ENCODE measurements around the gene TAF4.
A peak's percentile ranks its signal among the peaks of the same experiment; 100 is the strongest.

The TAF4 gene

DNA sequence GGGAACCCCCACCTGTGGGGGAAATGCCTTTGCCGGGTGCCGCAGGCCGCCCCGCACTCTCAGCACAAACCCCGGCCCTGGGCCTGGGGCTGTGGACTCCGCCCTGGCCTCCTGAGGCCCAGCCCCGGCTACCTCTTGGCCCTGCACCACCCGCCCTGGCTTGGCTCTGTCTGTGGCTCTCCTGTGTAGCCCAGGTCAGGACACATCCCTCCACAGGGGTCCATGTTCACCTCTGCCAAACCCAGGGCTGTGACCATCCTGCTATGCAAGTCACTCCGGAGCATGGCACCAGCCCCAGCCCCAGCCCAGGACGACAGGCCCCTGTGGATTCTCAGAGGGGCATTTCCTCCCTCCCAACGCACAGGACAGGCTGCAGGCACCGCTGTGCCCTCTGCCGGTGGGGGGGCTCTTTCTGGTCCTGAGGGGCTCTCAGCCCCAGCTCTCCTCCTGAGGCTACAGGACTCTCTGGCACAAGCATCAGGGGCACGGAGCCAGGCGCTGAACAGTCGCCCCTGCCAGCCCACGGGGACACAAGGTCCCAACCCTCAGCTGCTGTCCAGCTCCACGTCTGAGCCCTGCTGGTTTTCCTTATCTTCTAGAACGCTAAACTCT, 45.7 kb downstream of the TAF4 start:
- peak overlapping the region in 4 of 11 experiments; percentile 3 to 36 (median 20); a peak in 3 of 22 replicates for H3K4me2 ChIP-seq
- H3K27me3 ChIP-seq = no peaks in the 10 kb centered on the region
- peak overlapping the region in 8 of 11 experiments; percentile 5 to 38 (median 24); a peak in 4 of 22 replicates for H3K9ac ChIP-seq
- no peak for TF ChIP-seq Cebpa-rat (IDR thresholded peaks at IDR 0.05)
- 0 out of 22 replicates have a peak, but pooled peaks cover 0 to 4% (median 0%) of the 10 kb centered on the region in 11 experiments for H3K9me3 ChIP-seq (replicated peaks in 1 of 11)
- H3K27ac ChIP-seq = 0 out of 22 replicates have a peak overlapping the region, but pooled peaks of 1 of the 11 experiments have one; percentile 7
- H3K4me3 ChIP-seq = no peak overlapping the region
- peaks cover 0 to 16% (median 3%) of the 10 kb centered on the region in 11 experiments; a peak in 5 of 22 replicates for H3K36me3 ChIP-seq
- H4K20me1 ChIP-seq = peaks cover 89 to 100% (median 100%) of the 10 kb centered on the region in 11 experiments
- H3K4me1 ChIP-seq = peaks cover 14 to 58% (median 50%) of the 10 kb centered on the region in 10 experiments

DNA sequence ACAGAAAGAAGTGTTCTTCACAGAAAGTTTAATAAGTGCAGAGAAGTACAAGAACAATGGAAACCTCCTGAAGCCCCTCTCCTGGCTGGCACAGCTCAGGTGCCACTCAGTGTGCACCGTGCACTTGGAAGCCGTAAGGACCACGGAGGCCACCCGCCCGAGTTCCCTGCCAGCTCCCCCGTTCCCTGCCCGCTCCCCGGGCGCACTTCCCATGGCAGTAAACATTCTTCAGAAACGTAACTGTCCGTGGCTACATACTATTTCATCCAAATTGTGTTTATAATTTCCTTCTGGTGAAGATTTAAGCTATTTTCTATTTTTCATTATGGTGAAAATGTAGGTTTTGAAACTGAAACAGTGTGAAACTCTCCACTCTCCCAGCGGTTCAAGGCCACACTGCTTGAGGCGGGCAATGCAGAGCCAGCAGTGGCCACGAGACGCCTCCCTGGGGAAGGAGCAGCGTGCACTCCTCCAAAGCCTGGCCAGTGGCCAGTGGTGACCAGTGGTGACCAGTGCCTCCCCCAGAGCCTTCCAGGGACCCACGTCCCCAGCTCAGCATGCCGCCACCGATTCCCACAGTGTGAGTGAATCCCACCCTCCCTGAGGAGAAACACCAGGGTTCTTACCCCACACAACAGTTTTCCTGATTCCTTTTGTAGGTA, 46.4 kb downstream of the TAF4 start:
- Histone ChIP-seq H4K20me1 (peaks cover 89 to 100% (median 100%) of the 10 kb centered on the region in 11 experiments), H3K27me3 (no peaks in the 10 kb centered on the region), H3K9ac (peak overlapping the region in 3 of 11 experiments; percentile 5 to 30 (median 26); a peak in 3 of 22 replicates), H3K4me2 (peak overlapping the region in 3 of 11 experiments; percentile 15 to 36 (median 25); a peak in 2 of 22 replicates), H3K36me3 (peaks cover under 1 to 23% (median 7%) of the 10 kb centered on the region in 11 experiments; a peak in 19 of 22 replicates), H3K4me3 (no peak overlapping the region), H3K27ac (no peak overlapping the region), H3K4me1 (peaks cover 16 to 65% (median 55%) of the 10 kb centered on the region in 10 experiments), H3K9me3 (replicated peaks in 1 of 11) (no peaks in the 10 kb centered on the region)
- TF ChIP-seq Cebpa-rat (IDR thresholded peaks at IDR 0.05) = no peak

DNA sequence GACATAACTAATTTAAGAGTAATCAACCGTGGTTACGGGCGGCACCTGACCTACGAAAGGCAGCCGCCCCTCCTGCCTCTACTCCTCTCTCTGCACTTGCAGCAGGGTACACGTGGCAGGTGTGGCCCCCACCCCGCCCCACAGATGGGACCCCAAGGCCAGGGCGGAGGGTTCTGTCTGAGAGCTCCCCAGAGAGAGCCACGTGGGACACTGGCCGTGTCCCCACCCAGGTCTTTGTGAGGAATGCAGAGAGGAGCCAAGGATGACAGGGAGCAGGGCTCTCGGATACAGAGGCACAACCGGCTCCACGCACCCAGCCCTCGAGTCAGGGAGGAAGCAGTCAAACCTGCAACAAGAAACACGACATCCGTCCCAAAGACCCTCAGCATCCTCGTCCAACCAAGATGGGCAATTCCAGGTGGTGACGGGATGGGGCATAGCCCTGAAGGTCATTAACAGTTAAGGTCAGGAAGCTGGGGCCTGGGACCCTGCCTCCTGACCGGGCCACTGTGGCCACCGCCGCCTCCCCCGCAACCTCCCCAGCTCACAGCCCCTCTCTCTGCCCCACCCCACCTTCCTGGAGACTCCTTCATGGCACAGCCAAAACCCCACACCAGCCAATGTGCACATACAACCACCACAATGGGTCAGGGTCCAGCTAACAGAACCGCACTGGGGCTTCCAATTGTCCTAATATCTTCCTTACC, 47.1 kb downstream of the TAF4 start:
- Histone ChIP-seq H3K9me3 (replicated peaks in 1 of 11) (no peaks in the 10 kb centered on the region), H3K4me2 (no peak overlapping the region), H3K4me1 (peaks cover 16 to 65% (median 55%) of the 10 kb centered on the region in 10 experiments), H4K20me1 (peaks cover 85 to 100% (median 100%) of the 10 kb centered on the region in 11 experiments), H3K36me3 (peaks cover 6 to 30% (median 12%) of the 10 kb centered on the region in 11 experiments; a peak in 20 of 22 replicates), H3K27me3 (no peaks in the 10 kb centered on the region), H3K4me3 (no peak overlapping the region), H3K27ac (no peak overlapping the region), H3K9ac (no peak overlapping the region)
- no peak for TF ChIP-seq Cebpa-rat (IDR thresholded peaks at IDR 0.05)

DNA sequence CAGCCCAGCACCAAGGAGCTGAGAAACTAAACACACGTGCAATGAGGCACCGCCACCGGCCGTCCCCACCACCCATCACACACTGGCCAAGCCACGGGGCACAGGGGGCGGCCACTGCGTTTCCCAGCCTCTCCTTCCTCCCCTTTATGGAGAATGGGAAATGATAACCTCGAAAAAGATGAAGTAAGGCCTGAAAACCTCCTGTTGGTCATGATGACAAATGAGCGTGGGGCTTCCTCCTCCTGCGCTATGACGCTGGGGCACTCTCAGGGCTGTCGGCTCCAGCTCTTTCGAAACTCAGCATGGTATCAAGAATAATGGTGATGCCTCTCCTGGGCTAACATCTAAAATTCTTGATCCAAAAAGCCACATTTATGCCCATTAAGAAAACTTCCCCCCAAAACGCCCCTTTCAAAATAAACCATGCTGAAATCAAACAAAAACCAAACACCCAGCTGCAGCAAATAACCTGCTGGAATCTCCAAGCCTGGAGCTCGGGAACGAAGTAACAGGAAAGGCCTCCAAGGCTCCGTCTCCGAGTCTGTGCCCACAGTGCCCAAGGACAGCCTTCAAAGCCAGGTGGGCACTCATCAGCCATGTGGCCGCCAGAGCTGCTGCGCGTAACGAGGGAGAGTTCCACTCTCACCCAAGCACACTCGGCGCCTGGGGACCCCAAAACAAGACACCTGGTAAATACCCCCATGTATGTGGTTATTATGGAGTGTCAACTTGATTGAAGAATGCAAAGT, 50.0 kb downstream of the TAF4 start:
- Histone ChIP-seq H3K4me1 (peaks cover 16 to 57% (median 39%) of the 10 kb centered on the region in 10 experiments), H4K20me1 (peaks cover 65 to 100% (median 98%) of the 10 kb centered on the region in 11 experiments), H3K27me3 (no peaks in the 10 kb centered on the region), H3K9ac (peak overlapping the region in 2 of 11 experiments; percentile 10 to 27; a peak in 4 of 22 replicates), H3K36me3 (peaks cover 29 to 58% (median 36%) of the 10 kb centered on the region in 11 experiments), H3K4me3 (no peak overlapping the region), H3K27ac (peak overlapping the region in 3 of 11 experiments; percentile 0 to 40 (median 12); a peak in 3 of 22 replicates), H3K4me2 (peak overlapping the region; percentile 34 to 64 (median 48); a peak in 21 of 22 replicates), H3K9me3 (replicated peaks in 1 of 11) (no peaks in the 10 kb centered on the region)
- TF ChIP-seq Cebpa-rat (IDR thresholded peaks at IDR 0.05) = no peak

DNA sequence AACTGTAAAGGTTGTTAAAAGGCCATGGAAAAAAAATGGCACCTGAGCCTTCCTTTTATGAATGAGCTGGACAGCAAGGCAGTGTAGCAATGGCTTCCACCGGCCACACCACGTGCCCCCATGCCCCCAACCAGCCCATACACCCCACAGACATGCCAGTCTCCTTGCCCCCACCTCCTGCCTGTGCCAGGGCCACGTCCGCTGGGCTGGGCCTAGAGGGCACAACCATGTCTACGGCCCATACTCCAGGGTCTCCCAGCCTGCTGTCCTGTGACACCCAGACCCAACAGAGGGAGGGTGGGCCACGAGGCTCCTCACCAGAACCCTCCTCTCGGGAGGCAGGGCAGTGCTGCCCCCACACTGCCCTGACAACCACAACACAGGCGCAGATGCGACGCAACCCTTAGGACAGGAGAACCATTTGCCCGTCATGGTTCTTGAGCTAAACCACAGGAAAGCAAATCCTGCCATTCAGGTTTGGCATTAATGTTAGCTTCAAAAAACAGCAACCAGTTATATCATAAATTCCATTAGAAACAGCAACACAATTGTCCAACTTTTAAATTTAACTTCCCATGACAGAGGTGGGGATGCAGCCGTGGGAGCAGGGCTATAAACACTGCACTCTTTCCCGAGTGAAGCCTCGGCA, 50.7 kb downstream of the TAF4 start:
- peak overlapping the region in 4 of 11 experiments; percentile 0 to 40 (median 8); a peak in 5 of 22 replicates for H3K27ac ChIP-seq
- TF ChIP-seq Cebpa-rat (IDR thresholded peaks at IDR 0.05) = no peak
- H3K9me3 ChIP-seq (replicated peaks in 1 of 11) = no peaks in the 10 kb centered on the region
- H4K20me1 ChIP-seq = peaks cover 65 to 100% (median 98%) of the 10 kb centered on the region in 11 experiments
- no peak overlapping the region for H3K4me3 ChIP-seq
- H3K4me1 ChIP-seq = peaks cover 16 to 50% (median 33%) of the 10 kb centered on the region in 10 experiments
- peaks cover 34 to 65% (median 43%) of the 10 kb centered on the region in 11 experiments for H3K36me3 ChIP-seq
- no peaks in the 10 kb centered on the region for H3K27me3 ChIP-seq
- H3K9ac ChIP-seq = peak overlapping the region in 2 of 11 experiments; percentile 10 to 27; a peak in 3 of 22 replicates
- H3K4me2 ChIP-seq = peak overlapping the region; percentile 34 to 64 (median 48); a peak in 21 of 22 replicates

DNA sequence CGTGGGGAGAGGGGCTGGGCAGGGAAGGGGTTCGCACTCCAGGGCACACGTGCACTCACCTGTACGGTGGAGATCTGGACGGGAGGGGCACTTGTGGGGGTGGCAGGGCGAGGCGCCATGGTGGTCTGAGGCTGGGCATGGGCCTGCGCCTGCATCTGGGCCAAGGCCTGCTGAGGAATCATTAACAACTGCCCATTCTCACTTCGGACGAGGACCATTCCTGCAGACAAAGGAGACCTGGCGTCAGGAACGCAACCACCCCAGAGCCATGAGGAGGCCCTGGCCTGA, 51.2 kb downstream of the TAF4 start:
- Histone ChIP-seq H3K27me3 (no peaks in the 10 kb centered on the region), H3K4me3 (no peak overlapping the region), H3K36me3 (peaks cover 40 to 70% (median 49%) of the 10 kb centered on the region in 11 experiments), H3K4me2 (peak overlapping the region in 3 of 11 experiments; percentile 46 to 62 (median 53); a peak in 4 of 22 replicates), H3K9me3 (replicated peaks in 1 of 11) (no peaks in the 10 kb centered on the region), H3K27ac (no peak overlapping the region), H4K20me1 (peaks cover 61 to 100% (median 95%) of the 10 kb centered on the region in 11 experiments), H3K4me1 (peaks cover 16 to 44% (median 28%) of the 10 kb centered on the region in 10 experiments), H3K9ac (no peak overlapping the region)
- TF ChIP-seq Cebpa-rat (IDR thresholded peaks at IDR 0.05) = no peak

DNA sequence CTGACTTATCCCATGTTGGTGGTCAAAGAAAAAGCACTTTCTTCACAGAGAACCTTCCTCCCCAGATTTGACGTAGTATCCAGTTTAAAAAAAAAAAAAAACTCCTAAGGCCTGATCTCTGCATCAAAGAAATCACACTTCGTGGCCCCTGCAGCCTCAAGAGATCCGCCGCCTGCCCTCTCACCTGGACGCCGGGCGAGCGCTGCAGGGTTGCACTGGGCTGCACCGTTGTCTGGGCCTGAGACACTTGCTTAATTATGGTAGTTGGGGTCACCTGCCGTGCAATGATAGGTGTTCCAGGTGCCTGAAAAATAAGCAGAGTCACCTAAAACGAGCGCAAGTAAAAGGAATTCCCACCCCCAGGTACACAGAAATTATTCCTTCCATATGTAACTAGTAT, 53.0 kb downstream of the TAF4 start:
- Histone ChIP-seq H3K4me3 (no peak overlapping the region), H3K27me3 (no peaks in the 10 kb centered on the region), H3K36me3 (peaks cover 58 to 88% (median 67%) of the 10 kb centered on the region in 11 experiments), H4K20me1 (peaks cover 44 to 97% (median 77%) of the 10 kb centered on the region in 11 experiments), H3K9me3 (replicated peaks in 1 of 11) (no peaks in the 10 kb centered on the region), H3K9ac (no peak overlapping the region), H3K27ac (no peak overlapping the region), H3K4me1 (peaks cover 16 to 35% (median 27%) of the 10 kb centered on the region in 10 experiments), H3K4me2 (no peak overlapping the region)
- TF ChIP-seq Cebpa-rat (IDR thresholded peaks at IDR 0.05) = no peak

Data from BLaER1 treated with 17β-estradiol and CSF1 and Interleukin-3, amounts not matched to agents 10 nM and 100 nM (cell line).